Loucy (cell line): Measurements from ENCODE around the gene MOB3B.

ENCODE experiments used
- EZH2phosphoT487 ChIP-seq: fragments of 200-600 bp; IDR thresholded peaks from 2 replicates; pipeline ENCODE4 v1.6.1; 2018; ENCODE audit warnings: antibody characterized with exemption, mild to moderate bottlenecking, moderate library complexity, borderline replicate concordance
- TF ChIP-seq, protein P1 (sequence below): fragments of 200-600 bp; sonication (generic); conservative IDR thresholded peaks from 2 replicates; pipeline ENCODE4 v1.5.1; 2014; ENCODE audit warnings: mild to moderate bottlenecking, antibody characterized with exemption, low read length

DNA sequence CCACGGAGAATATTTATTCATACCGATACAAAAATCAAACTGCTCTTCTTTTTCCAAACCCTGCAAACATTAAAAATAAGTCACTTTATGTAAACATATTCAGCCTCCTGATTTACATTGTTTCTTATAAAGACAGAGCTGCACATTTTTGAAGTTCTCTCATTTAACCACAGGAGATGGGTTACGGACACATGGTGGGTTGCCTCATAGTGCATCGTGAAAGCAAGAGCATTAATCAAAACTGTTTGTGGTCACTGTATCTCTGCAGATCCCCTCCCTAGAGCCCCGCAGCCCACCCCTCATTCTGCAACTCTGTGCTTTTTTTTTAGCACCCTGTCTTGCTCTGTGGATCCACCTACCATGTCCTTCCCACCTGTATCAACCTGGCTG, 189.3 kb downstream of the MOB3B start:
- TF ChIP-seq, protein P1, sequence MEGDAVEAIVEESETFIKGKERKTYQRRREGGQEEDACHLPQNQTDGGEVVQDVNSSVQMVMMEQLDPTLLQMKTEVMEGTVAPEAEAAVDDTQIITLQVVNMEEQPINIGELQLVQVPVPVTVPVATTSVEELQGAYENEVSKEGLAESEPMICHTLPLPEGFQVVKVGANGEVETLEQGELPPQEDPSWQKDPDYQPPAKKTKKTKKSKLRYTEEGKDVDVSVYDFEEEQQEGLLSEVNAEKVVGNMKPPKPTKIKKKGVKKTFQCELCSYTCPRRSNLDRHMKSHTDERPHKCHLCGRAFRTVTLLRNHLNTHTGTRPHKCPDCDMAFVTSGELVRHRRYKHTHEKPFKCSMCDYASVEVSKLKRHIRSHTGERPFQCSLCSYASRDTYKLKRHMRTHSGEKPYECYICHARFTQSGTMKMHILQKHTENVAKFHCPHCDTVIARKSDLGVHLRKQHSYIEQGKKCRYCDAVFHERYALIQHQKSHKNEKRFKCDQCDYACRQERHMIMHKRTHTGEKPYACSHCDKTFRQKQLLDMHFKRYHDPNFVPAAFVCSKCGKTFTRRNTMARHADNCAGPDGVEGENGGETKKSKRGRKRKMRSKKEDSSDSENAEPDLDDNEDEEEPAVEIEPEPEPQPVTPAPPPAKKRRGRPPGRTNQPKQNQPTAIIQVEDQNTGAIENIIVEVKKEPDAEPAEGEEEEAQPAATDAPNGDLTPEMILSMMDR = no peak
- TF ChIP-seq EZH2phosphoT487 = no peak
